ENCODE data around the gene POLR3A.

POLR3A gene

DNA sequence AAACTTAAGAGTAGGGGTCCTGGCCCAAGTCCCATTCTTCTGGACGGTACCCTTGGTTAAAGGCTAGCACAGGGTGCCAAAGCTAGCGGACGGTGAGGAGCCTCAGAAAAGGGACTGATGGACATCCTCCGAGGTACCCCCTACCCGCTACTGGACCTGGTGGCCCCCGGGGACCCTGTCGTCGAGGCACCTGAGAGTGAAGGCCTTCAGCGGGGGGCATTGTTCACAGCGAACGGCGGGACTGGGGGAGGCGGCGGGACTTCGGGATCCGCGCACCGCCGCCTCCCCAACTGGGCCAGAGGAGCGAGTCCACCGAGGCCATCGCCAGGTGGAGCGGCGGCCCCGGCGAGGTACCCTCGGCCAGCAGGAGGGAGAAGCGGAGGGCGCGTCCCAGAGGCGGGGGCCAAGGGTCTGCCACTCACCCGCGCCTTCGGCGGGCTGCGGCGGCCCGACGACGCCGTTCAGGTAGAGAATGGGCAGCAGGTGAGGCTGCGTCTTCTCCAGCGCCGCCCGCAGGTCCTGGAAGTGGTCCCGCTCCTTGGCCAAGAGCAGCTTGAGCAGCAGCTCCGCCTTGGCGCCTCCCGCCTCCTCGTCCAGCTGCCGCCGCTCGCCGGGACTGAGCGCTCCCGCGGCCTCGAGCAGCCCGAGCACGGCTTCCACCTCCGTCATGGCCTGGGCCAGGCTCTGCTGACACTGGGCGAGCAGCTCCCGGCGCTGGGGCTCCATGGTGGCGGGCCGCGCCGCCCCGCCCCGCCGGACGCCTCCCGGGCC is 103.3 kb downstream of the POLR3A start:
- peak overlapping the region; percentile 59; the same call in 1 of the 2 replicates for H3K27ac ChIP-seq (ENCODE audit: low read depth, low read length)
- H3K36me3 ChIP-seq (ENCODE audit: control insufficient read depth, insufficient read depth, low read length), result peaks cover 8% of the 10 kb centered on the region
- H3K4me1 ChIP-seq (ENCODE audit: control insufficient read depth, insufficient read depth, low read length), result peaks cover 43% of the 10 kb centered on the region
- peak overlapping the region; percentile 96 for H3K9ac ChIP-seq (ENCODE audit: low read length)
- peak overlapping the region; percentile 91 for H3K4me3 ChIP-seq (ENCODE audit: low read depth, low read length)
- peaks cover 6% of the 10 kb centered on the region for H3K27me3 ChIP-seq (ENCODE audit: control insufficient read depth, insufficient read depth, low read length)
- H3K9me3 ChIP-seq (ENCODE audit: control insufficient read depth, insufficient read depth, low read depth, low read length), result 0 out of 2 replicates have a peak, but pooled peaks cover 6% of the 10 kb centered on the region

GRCh38 chr10:77925410-77925794 is 103.9 kb downstream of the POLR3A start:
- H3K4me1 ChIP-seq (ENCODE audit: control insufficient read depth, insufficient read depth, low read length), result peaks cover 43% of the 10 kb centered on the region
- peak overlapping the region; percentile 91 for H3K4me3 ChIP-seq (ENCODE audit: low read depth, low read length)
- peak overlapping the region; percentile 43; the same call in 1 of the 2 replicates for H3K27ac ChIP-seq (ENCODE audit: low read depth, low read length)
- 0 out of 2 replicates have a peak, but pooled peaks cover 6% of the 10 kb centered on the region for H3K9me3 ChIP-seq (ENCODE audit: control insufficient read depth, insufficient read depth, low read depth, low read length)
- peaks cover 6% of the 10 kb centered on the region for H3K27me3 ChIP-seq (ENCODE audit: control insufficient read depth, insufficient read depth, low read length)
- peaks cover 8% of the 10 kb centered on the region for H3K36me3 ChIP-seq (ENCODE audit: control insufficient read depth, insufficient read depth, low read length)
- H3K9ac ChIP-seq (ENCODE audit: low read length), result peak overlapping the region; percentile 96

DNA sequence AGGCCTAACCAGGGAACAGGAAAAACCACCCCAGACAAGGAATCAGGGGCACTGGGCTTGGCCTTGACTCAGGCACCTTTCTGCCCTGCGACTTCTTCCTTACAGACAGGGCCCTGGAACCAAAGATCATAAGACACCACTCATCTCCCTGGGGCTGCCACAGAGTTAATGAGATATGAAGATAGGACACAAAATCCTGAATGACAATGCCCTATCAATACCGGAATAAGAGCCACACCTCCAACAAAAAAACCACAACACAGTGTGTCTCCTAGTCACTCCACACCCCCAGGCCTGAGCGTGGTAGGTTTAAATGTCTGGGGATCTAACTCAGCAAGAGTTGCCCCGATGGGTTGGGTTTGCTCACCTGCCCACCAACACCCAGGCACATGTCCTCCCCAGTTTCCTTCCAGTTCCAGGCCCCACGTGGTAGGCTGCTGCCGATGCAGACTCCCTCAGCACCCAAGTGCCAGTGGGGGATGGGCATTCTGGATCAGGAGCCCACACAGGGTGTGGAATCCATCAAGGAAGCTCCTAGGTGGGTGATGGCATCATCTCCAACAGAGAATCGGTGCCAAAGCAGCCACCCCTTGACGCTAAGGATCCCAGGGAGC is 106.6 kb downstream of the POLR3A start:
- H3K9me3 ChIP-seq (ENCODE audit: control insufficient read depth, insufficient read depth, low read depth, low read length), result no peaks in the 10 kb centered on the region
- no peak overlapping the region for H3K27ac ChIP-seq (ENCODE audit: low read depth, low read length)
- H3K4me1 ChIP-seq (ENCODE audit: control insufficient read depth, insufficient read depth, low read length), result peaks cover 46% of the 10 kb centered on the region
- H3K27me3 ChIP-seq (ENCODE audit: control insufficient read depth, insufficient read depth, low read length), result peaks cover 3% of the 10 kb centered on the region
- H3K9ac ChIP-seq (ENCODE audit: low read length), result no peak overlapping the region
- peaks cover 8% of the 10 kb centered on the region for H3K36me3 ChIP-seq (ENCODE audit: control insufficient read depth, insufficient read depth, low read length)
- no peak overlapping the region for H3K4me3 ChIP-seq (ENCODE audit: low read depth, low read length)

GRCh38 chr10:77922055-77922454 is 107.3 kb downstream of the POLR3A start:
- Histone ChIP-seq H3K27ac (ENCODE audit: low read depth, low read length) (no peak overlapping the region), H3K9ac (ENCODE audit: low read length) (no peak overlapping the region), H3K4me1 (ENCODE audit: control insufficient read depth, insufficient read depth, low read length) (peaks cover 40% of the 10 kb centered on the region), H3K27me3 (ENCODE audit: control insufficient read depth, insufficient read depth, low read length) (no peaks in the 10 kb centered on the region), H3K4me3 (ENCODE audit: low read depth, low read length) (no peak overlapping the region), H3K9me3 (ENCODE audit: control insufficient read depth, insufficient read depth, low read depth, low read length) (no peaks in the 10 kb centered on the region), H3K36me3 (ENCODE audit: control insufficient read depth, insufficient read depth, low read length) (peaks cover 8% of the 10 kb centered on the region)

DNA sequence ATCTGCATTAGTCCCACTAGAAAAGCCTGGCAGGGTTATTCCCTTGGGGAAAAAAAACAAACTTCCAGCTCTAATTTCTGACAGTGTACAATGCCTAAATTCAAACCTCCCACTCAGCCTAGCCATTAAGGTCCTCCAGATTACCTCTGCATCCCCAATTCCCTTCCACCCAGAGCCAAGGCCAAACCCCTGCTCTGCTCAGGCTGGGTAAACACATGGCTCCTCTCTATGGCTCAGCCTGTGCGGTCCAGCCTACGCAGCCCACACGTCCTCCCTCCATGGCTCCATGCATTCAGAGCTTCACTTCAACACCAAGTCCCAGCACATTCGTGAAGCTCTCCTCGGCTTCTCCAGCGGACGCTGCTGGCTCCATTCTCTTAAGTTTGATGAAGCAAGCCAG is 107.9 kb downstream of the POLR3A start:
- Histone ChIP-seq H3K4me1 (ENCODE audit: control insufficient read depth, insufficient read depth, low read length) (peaks cover 40% of the 10 kb centered on the region), H3K9me3 (ENCODE audit: control insufficient read depth, insufficient read depth, low read depth, low read length) (no peaks in the 10 kb centered on the region), H3K4me3 (ENCODE audit: low read depth, low read length) (no peak overlapping the region), H3K27ac (ENCODE audit: low read depth, low read length) (no peak overlapping the region), H3K36me3 (ENCODE audit: control insufficient read depth, insufficient read depth, low read length) (peaks cover 8% of the 10 kb centered on the region), H3K9ac (ENCODE audit: low read length) (no peak overlapping the region), H3K27me3 (ENCODE audit: control insufficient read depth, insufficient read depth, low read length) (no peaks in the 10 kb centered on the region)

DNA sequence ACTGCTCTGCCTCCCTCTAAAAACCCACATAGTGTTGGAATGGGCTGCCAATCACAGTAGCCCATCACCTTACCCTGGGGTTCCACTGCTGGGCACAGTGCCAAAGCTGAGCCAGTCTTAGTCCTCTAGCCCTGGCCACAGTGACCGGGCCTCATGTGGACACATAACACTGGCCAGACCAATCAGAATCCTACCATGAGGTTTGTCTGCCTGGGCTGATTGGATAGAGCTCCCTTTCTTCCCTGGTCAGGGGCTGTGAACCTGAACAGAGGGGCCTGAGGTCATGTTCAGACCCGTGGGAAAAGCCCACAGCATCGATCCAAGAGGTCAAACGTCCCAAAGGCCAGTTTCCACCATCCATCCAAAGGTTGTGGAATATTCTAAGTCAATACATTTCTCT is 108.8 kb downstream of the POLR3A start:
- Histone ChIP-seq H3K9me3 (ENCODE audit: control insufficient read depth, insufficient read depth, low read depth, low read length) (no peaks in the 10 kb centered on the region), H3K27ac (ENCODE audit: low read depth, low read length) (no peak overlapping the region), H3K9ac (ENCODE audit: low read length) (no peak overlapping the region), H3K36me3 (ENCODE audit: control insufficient read depth, insufficient read depth, low read length) (peaks cover 8% of the 10 kb centered on the region), H3K4me1 (ENCODE audit: control insufficient read depth, insufficient read depth, low read length) (peaks cover 36% of the 10 kb centered on the region), H3K27me3 (ENCODE audit: control insufficient read depth, insufficient read depth, low read length) (no peaks in the 10 kb centered on the region), H3K4me3 (ENCODE audit: low read depth, low read length) (no peak overlapping the region)

- Histone ChIP-seq H3K9ac (ENCODE audit: low read length) (no peak overlapping the region), H3K27ac (ENCODE audit: low read depth, low read length) (no peak overlapping the region), H3K27me3 (ENCODE audit: control insufficient read depth, insufficient read depth, low read length) (no peaks in the 10 kb centered on the region), H3K4me3 (ENCODE audit: low read depth, low read length) (no peak overlapping the region), H3K36me3 (ENCODE audit: control insufficient read depth, insufficient read depth, low read length) (peaks cover 8% of the 10 kb centered on the region), H3K4me1 (ENCODE audit: control insufficient read depth, insufficient read depth, low read length) (peaks cover 29% of the 10 kb centered on the region), H3K9me3 (ENCODE audit: control insufficient read depth, insufficient read depth, low read depth, low read length) (no peaks in the 10 kb centered on the region)
These were observed 109.6 kb downstream of the POLR3A start for GRCh38 chr10:77919713-77920108.
